Measurements from ENCODE around the gene PLPP7.

Gene PLPP7

DNA sequence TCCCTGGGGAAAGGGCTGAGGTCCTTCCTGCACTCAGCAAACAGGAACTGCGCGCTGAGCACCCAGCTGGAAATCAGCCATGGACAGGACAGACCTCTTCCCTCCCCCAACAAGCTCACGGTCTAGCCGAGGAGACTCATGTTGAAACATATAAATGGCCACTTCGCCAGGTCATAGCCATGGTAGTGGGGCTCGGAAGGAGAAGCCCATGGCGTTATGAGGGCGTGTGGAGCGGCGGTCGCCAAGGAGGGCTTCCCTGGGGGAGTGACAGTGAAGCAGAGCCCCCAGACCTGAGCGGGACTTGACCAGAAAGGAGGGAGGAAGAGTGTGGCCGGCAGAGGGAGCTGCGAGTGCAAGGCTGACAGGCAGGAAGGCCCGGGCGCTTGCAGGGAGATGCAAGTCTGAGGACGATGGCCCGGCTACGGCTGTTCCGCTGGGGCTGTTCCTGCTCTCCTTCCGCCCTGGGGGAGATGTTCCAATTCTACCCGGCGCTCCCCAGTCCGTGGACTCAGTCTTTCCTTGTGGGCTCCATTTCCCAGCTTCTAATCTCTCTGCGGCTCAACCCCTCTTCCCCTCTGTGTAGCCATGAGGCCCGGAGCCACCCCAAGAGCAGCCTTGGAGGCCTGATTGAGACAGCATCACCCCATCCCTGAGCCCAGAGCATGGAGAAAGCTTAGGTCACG lies 60.5 kb downstream of the PLPP7 start:
- TF ChIP-seq, protein P1, sequence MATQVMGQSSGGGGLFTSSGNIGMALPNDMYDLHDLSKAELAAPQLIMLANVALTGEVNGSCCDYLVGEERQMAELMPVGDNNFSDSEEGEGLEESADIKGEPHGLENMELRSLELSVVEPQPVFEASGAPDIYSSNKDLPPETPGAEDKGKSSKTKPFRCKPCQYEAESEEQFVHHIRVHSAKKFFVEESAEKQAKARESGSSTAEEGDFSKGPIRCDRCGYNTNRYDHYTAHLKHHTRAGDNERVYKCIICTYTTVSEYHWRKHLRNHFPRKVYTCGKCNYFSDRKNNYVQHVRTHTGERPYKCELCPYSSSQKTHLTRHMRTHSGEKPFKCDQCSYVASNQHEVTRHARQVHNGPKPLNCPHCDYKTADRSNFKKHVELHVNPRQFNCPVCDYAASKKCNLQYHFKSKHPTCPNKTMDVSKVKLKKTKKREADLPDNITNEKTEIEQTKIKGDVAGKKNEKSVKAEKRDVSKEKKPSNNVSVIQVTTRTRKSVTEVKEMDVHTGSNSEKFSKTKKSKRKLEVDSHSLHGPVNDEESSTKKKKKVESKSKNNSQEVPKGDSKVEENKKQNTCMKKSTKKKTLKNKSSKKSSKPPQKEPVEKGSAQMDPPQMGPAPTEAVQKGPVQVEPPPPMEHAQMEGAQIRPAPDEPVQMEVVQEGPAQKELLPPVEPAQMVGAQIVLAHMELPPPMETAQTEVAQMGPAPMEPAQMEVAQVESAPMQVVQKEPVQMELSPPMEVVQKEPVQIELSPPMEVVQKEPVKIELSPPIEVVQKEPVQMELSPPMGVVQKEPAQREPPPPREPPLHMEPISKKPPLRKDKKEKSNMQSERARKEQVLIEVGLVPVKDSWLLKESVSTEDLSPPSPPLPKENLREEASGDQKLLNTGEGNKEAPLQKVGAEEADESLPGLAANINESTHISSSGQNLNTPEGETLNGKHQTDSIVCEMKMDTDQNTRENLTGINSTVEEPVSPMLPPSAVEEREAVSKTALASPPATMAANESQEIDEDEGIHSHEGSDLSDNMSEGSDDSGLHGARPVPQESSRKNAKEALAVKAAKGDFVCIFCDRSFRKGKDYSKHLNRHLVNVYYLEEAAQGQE (IDR thresholded peaks at IDR 0.05; ENCODE audit: insufficient read depth in 1 of 2, low read depth in 2 of 2, low read length in 2 of 2) = no peak
- TF ChIP-seq TAF1 (IDR thresholded peaks at IDR 0.05; ENCODE audit: borderline replicate concordance, insufficient read depth, low read length) (no peak), SIN3A (IDR thresholded peaks at IDR 0.05; ENCODE audit: borderline replicate concordance, insufficient read depth, low read length) (no peak), FOXP2 (optimal IDR thresholded peaks at IDR 0.05; ENCODE audit: borderline replicate concordance, extremely low read depth, extremely low read length, insufficient read depth) (no peak), POLR2AphosphoS5 (IDR thresholded peaks at IDR 0.05; ENCODE audit: low read depth, low read length) (no peak)

GRCh38 chr9:131358556-131358955 lies 69.0 kb downstream of the PLPP7 start:
- TF ChIP-seq TAF1 (IDR thresholded peaks at IDR 0.05; ENCODE audit: borderline replicate concordance, insufficient read depth, low read length) = no peak

Measured in PFSK-1 (cell line).